PC-3 (cell line): ENCODE measurements around the gene SMYD3. TPM values are rescaled to one million over a fixed set of nuclear protein-coding genes. Genes with fewer than 3 reads are reported as not detected.
A peak's percentile ranks its signal among the peaks of the same experiment; 100 is the strongest.

ENCODE experiments used
- ATAC-seq: fragments of 200-7000 bp; cut with Tn5 transposase; 2 replicates; pipeline ENCODE4 v1.9.1; 2020; ENCODE audit warnings: mild to moderate bottlenecking, moderate library complexity
- BruUV-seq: library from RNA; stranded (reverse); fragments of 400-500 nt; replicated peaks from 2 replicates; lab custom pipeline; 2021; lab: Mats Ljungman, UMichigan
- CTCF ChIA-PET: fragments of 300-600 bp; sonication (Branson Sonifier 250); formaldehyde crosslinking; loops from one replicate; lab custom pipeline; 2022; ENCODE audit warnings: antibody characterized with exemption; lab: Charles Lee
- POLR2A ChIA-PET: fragments of 300-600 bp; sonication (Branson Sonifier 250); formaldehyde crosslinking; loops from one replicate; lab custom pipeline; 2022; ENCODE audit warnings: antibody characterized with exemption; ENCODE audit not compliant: unreplicated experiment; lab: Charles Lee
- DNase-seq: peaks from one replicate; pipeline ENCODE4 v3.0.0-alpha.2; 2015
- H2AFZ ChIP-seq: fragments of 300-600 bp; sonication (generic); 2 replicates; pipeline ENCODE4 v1.6.0; 2016; ENCODE audit warnings: antibody characterized with exemption, low read length
- H3F3A ChIP-seq: fragments of 300-600 bp; sonication (generic); one replicate; pipeline ENCODE4 v1.6.0; 2017; ENCODE audit warnings: antibody characterized with exemption, low read length, control low read depth, mild to moderate bottlenecking; ENCODE audit not compliant: unreplicated experiment
- H3K27ac ChIP-seq: fragments of 300-600 bp; sonication (generic); 2 replicates; pipeline ENCODE4 v1.5.1; 2016; ENCODE audit warnings: mild to moderate bottlenecking, low read length
- H3K27me3 ChIP-seq: fragments of 300-600 bp; sonication (generic); 2 replicates; pipeline ENCODE4 v1.6.1; 2016; ENCODE audit warnings: low read length, mixed read lengths
- H3K36me3 ChIP-seq: fragments of 300-600 bp; sonication (generic); 2 replicates; pipeline ENCODE4 v1.6.1; 2016; ENCODE audit warnings: low read depth, mixed run types, low read length, mixed read lengths
- H3K4me1 ChIP-seq: fragments of 300-600 bp; sonication (generic); 2 replicates; pipeline ENCODE4 v1.5.1; 2016; ENCODE audit warnings: low read length; ENCODE audit not compliant: insufficient read depth
- H3K4me2 ChIP-seq: fragments of 300-600 bp; sonication (generic); 2 replicates; pipeline ENCODE4 v1.6.0; 2016; ENCODE audit warnings: low read length
- H3K4me3 ChIP-seq: fragments of 300-600 bp; sonication (generic); 2 replicates; pipeline ENCODE4 v1.5.1; 2016; ENCODE audit warnings: mild to moderate bottlenecking, low read length, mixed read lengths
- H3K79me2 ChIP-seq: fragments of 300-600 bp; sonication (generic); 2 replicates; pipeline ENCODE4 v1.6.1; 2017; ENCODE audit warnings: low read length, mixed read lengths
- H3K9ac ChIP-seq: fragments of 300-600 bp; sonication (generic); 2 replicates; pipeline ENCODE4 v1.6.0; 2016; ENCODE audit warnings: mild to moderate bottlenecking, low read length
- H3K9me2 ChIP-seq: fragments of 300-600 bp; sonication (generic); replicated peaks from 2 replicates; pipeline ENCODE4 v1.6.1; 2016; ENCODE audit warnings: mixed run types, low read length, mixed read lengths
- H3K9me3 ChIP-seq: fragments of 300-600 bp; sonication (generic); 2 replicates; pipeline ENCODE4 v1.6.1; 2016; ENCODE audit warnings: low read length, mixed read lengths
- H4K20me1 ChIP-seq: fragments of 300-600 bp; sonication (generic); 2 replicates; pipeline ENCODE4 v1.6.1; 2016; ENCODE audit warnings: low read length, mixed read lengths
- EZH2 ChIP-seq: fragments of 300-600 bp; sonication (generic); IDR thresholded peaks from one replicate; pipeline ENCODE4 v1.6.1; 2017; ENCODE audit warnings: antibody characterized with exemption, mild to moderate bottlenecking, low read length; ENCODE audit not compliant: unreplicated experiment
- EZH2phosphoT487 ChIP-seq: fragments of 300-600 bp; sonication (generic); IDR thresholded peaks from 2 replicates; pipeline ENCODE4 v1.6.1; 2018; ENCODE audit warnings: mild to moderate bottlenecking, antibody characterized with exemption, low read length, borderline replicate concordance
- intact Hi-C: fragments of 100-400 bp; cut with micrococcal nuclease; formaldehyde crosslinking; loops from 2 replicates; pipeline ENCODE4 v1.9.0; 2023
- total RNA-seq: library from RNA; depleted of rRNA; stranded (reverse); fragments of >200 nt; gene quantifications from 2 replicates; pipeline ENCODE4 v1.2.3, GENCODE V29; 2014
- TF ChIP-seq, protein P1 (sequence below): fragments of 300-600 bp; sonication (generic); conservative IDR thresholded peaks from 2 replicates; pipeline ENCODE4 v1.5.1; 2017; ENCODE audit warnings: antibody characterized with exemption, low read depth, mild to moderate bottlenecking, low read length

Gene SMYD3
- total RNA-seq, 1 experiment from 2014 or later, result 33.0 TPM

DNA sequence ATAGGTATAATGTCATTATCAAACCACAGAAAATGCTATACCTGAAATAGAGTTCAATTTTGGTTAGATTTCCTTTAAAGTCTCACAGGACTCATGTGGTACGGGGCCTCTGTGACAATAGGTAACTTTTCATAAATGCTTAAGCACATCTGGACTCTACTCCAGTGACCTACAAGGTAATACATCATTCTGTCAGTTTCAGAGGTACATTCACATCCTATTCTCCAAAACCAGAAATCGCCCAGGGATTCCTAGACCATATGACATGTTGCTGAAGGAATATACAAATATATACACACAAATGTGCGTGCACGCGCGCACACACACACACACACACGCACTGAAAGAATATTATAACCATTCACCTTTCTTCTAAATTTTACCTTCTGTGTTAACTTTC, 311.8 kb downstream of the SMYD3 start:
- no peaks in the 10 kb centered on the region for H3K79me2 ChIP-seq
- H3K27ac ChIP-seq, result no peak overlapping the region
- no peaks in the 10 kb centered on the region for H3F3A ChIP-seq
- H2AFZ ChIP-seq, result no peak overlapping the region
- no peaks in the 10 kb centered on the region for H3K9me3 ChIP-seq
- ChIA-PET CTCF (no interaction called here), POLR2A (no interaction called here)
- no peaks in the 10 kb centered on the region for H3K4me1 ChIP-seq
- H3K36me3 ChIP-seq, result no peaks in the 10 kb centered on the region
- ATAC-seq (0 out of 2 replicates have a peak, but pooled peaks have one; percentile 11), DNase-seq (no peak)
- intact Hi-C loops, result no loop called here
- TF ChIP-seq EZH2 (no peak), EZH2phosphoT487 (no peak)
- TF ChIP-seq, protein P1, sequence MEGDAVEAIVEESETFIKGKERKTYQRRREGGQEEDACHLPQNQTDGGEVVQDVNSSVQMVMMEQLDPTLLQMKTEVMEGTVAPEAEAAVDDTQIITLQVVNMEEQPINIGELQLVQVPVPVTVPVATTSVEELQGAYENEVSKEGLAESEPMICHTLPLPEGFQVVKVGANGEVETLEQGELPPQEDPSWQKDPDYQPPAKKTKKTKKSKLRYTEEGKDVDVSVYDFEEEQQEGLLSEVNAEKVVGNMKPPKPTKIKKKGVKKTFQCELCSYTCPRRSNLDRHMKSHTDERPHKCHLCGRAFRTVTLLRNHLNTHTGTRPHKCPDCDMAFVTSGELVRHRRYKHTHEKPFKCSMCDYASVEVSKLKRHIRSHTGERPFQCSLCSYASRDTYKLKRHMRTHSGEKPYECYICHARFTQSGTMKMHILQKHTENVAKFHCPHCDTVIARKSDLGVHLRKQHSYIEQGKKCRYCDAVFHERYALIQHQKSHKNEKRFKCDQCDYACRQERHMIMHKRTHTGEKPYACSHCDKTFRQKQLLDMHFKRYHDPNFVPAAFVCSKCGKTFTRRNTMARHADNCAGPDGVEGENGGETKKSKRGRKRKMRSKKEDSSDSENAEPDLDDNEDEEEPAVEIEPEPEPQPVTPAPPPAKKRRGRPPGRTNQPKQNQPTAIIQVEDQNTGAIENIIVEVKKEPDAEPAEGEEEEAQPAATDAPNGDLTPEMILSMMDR, result no peak
- BruUV-seq, result no TSS peak
- no peaks in the 10 kb centered on the region for H3K9me2 ChIP-seq
- H3K4me2 ChIP-seq, result no peak overlapping the region
- no peaks in the 10 kb centered on the region for H4K20me1 ChIP-seq
- H3K27me3 ChIP-seq, result no peaks in the 10 kb centered on the region
- H3K4me3 ChIP-seq, result no peak overlapping the region
- no peak overlapping the region for H3K9ac ChIP-seq

- H4K20me1 ChIP-seq, result no peaks in the 10 kb centered on the region
- no peak for ATAC-seq
- intact Hi-C loops, result no loop called here
- no peaks in the 10 kb centered on the region for H3K36me3 ChIP-seq
- ChIA-PET POLR2A (no interaction called here), CTCF (no interaction called here)
- no peak for DNase-seq
- no peaks in the 10 kb centered on the region for H3K27me3 ChIP-seq
- H3K4me1 ChIP-seq, result no peaks in the 10 kb centered on the region
- TF ChIP-seq EZH2, result no peak
- TF ChIP-seq, protein P1, result no peak
- no peak for TF ChIP-seq EZH2phosphoT487
- H2AFZ ChIP-seq, result no peak overlapping the region
- H3K9me3 ChIP-seq, result no peaks in the 10 kb centered on the region
- H3K79me2 ChIP-seq, result no peaks in the 10 kb centered on the region
- no peak overlapping the region for H3K4me3 ChIP-seq
- H3K27ac ChIP-seq, result no peak overlapping the region
- H3K9ac ChIP-seq, result no peak overlapping the region
- H3K4me2 ChIP-seq, result no peak overlapping the region
- H3F3A ChIP-seq, result no peaks in the 10 kb centered on the region
- H3K9me2 ChIP-seq, result no peaks in the 10 kb centered on the region
- BruUV-seq, result no TSS peak
Measured at GRCh38 chr1:246193537-246193936, 313.5 kb downstream of the SMYD3 start.

DNA sequence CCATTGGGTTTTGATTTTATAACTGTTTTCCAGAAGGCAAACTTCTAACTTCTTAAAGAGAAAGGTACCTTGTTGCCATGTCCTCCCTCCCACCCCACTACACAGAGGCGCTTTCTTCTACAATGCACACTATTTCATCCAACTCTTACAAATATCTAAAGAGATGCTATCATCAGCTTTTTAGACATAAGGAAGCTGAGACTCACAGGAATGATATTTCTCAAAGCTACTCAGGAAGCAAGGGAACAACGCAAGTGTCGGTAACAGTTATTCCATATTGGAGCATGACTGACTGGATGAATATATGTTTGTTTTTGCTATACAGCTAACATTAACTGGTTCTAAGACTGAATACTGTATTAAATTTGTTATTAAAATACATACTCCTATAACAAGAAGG, 318.0 kb downstream of the SMYD3 start:
- CTCF ChIA-PET, result no interaction called here

More for the DNA sequence above, 318.0 kb downstream of the SMYD3 start:
- no peaks in the 10 kb centered on the region for H3K79me2 ChIP-seq
- ATAC-seq (no peak), DNase-seq (no peak)
- H3K4me2 ChIP-seq, result no peak overlapping the region
- H3K9me3 ChIP-seq, result no peaks in the 10 kb centered on the region
- no peaks in the 10 kb centered on the region for H3K9me2 ChIP-seq
- H3F3A ChIP-seq, result no peaks in the 10 kb centered on the region
- H3K27me3 ChIP-seq, result no peaks in the 10 kb centered on the region
- no peaks in the 10 kb centered on the region for H3K36me3 ChIP-seq
- intact Hi-C loops, result no loop called here
- H2AFZ ChIP-seq, result no peak overlapping the region
- no peak overlapping the region for H3K4me3 ChIP-seq
- H3K4me1 ChIP-seq, result no peaks in the 10 kb centered on the region
- TF ChIP-seq EZH2, result no peak
- no peak for TF ChIP-seq EZH2phosphoT487
- TF ChIP-seq, protein P1, result no peak
- no peak overlapping the region for H3K9ac ChIP-seq
- POLR2A ChIA-PET, result no interaction called here
- no peak overlapping the region for H3K27ac ChIP-seq
- H4K20me1 ChIP-seq, result no peaks in the 10 kb centered on the region
- BruUV-seq, result no TSS peak
